Measurements from ENCODE around the gene TOLLIP. TPM values are rescaled to one million over a fixed set of nuclear protein-coding genes. Genes with fewer than 3 reads are reported as not detected.

TOLLIP gene
- total and polyA plus RNA-seq, 2 of the 8 experiments (the other 6 are each of a cell fraction or from before 2014, with no cell fraction given) = 23.7 to 34.7 TPM

- TF ChIP-seq, protein P1, sequence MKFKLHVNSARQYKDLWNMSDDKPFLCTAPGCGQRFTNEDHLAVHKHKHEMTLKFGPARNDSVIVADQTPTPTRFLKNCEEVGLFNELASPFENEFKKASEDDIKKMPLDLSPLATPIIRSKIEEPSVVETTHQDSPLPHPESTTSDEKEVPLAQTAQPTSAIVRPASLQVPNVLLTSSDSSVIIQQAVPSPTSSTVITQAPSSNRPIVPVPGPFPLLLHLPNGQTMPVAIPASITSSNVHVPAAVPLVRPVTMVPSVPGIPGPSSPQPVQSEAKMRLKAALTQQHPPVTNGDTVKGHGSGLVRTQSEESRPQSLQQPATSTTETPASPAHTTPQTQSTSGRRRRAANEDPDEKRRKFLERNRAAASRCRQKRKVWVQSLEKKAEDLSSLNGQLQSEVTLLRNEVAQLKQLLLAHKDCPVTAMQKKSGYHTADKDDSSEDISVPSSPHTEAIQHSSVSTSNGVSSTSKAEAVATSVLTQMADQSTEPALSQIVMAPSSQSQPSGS (IDR thresholded peaks at IDR 0.05; ENCODE audit: low read length) = no peak
- TF ChIP-seq E2F6 (IDR thresholded peaks at IDR 0.05) (no peak), CREB1 (IDR thresholded peaks at IDR 0.05) (no peak), RXRA (IDR thresholded peaks at IDR 0.05; ENCODE audit: insufficient read depth, low read depth, low read length) (no peak), SP1 (IDR thresholded peaks at IDR 0.05; ENCODE audit: low read depth, low read length) (no peak), POU5F1 (IDR thresholded peaks at IDR 0.05; ENCODE audit: low read depth, low read length) (no peak), CHD1 (IDR thresholded peaks at IDR 0.05; ENCODE audit: low read depth, low read length) (no peak), NANOG (IDR thresholded peaks at IDR 0.05; ENCODE audit: insufficient read depth, low read depth, low read length, poor library complexity, severe bottlenecking) (no peak), TBP (IDR thresholded peaks at IDR 0.05; ENCODE audit: low read depth, low read length) (no peak)
Observed at GRCh38 chr11:1259561-1259960, 49.9 kb downstream of the TOLLIP start (continued).
